DMS114 treated with DMSO at 0.1 percent for 48 hours (cell line): ENCODE results near the gene IGFBP2.

Experiments used
- DNase-seq: peaks from one replicate; lab custom pipeline; 2025; ENCODE audit not compliant: unreplicated experiment; lab: John Stamatoyannopoulos, UW

IGFBP2 gene

GRCh38 chr2:216661639-216662375, 28.6 kb downstream of the IGFBP2 start:
- DNase-seq, result no peak

- no peak for DNase-seq
Observed at GRCh38 chr2:216663106-216663505, 29.9 kb downstream of the IGFBP2 start.

DNA sequence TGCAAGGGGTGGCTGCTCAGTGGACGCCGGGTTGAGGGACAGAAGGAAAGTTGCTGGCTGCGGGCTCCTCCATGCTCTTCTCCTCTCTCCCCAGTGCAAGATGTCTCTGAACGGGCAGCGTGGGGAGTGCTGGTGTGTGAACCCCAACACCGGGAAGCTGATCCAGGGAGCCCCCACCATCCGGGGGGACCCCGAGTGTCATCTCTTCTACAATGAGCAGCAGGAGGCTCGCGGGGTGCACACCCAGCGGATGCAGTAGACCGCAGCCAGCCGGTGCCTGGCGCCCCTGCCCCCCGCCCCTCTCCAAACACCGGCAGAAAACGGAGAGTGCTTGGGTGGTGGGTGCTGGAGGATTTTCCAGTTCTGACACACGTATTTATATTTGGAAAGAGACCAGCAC, 30.6 kb downstream of the IGFBP2 start:
- DNase-seq, result no peak

DNA sequence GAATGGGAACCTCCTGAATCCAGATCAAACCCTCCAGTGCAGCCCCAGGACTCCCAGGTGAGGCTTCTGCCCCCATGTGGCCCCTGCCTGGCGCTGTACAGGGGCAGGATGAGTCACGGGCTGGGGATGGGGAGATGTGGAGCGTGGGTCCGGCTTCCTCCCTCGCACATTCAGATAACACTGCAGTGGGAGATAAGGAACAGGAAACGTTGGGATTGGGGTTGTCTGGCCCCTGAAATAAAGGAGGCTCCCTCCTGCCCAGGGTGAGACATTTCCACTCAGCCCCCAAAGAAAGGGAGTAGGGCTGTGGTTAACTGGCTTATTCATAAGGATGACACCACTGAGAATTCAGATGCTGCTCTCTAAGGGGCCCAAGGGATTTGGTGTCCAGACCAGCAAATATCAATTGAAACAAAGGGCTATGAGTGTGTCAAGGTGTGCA, 31.4 kb downstream of the IGFBP2 start:
- no peak for DNase-seq

GRCh38 chr2:216665242-216665641, 32.0 kb downstream of the IGFBP2 start:
- no peak for DNase-seq

GRCh38 chr2:216665717-216666116, 32.5 kb downstream of the IGFBP2 start:
- no peak for DNase-seq

- DNase-seq, result peak; percentile 38
Observed at GRCh38 chr2:216666461-216667233, 33.4 kb downstream of the IGFBP2 start.

GRCh38 chr2:216670266-216671080, 37.3 kb downstream of the IGFBP2 start:
- DNase-seq, result no peak

DNA sequence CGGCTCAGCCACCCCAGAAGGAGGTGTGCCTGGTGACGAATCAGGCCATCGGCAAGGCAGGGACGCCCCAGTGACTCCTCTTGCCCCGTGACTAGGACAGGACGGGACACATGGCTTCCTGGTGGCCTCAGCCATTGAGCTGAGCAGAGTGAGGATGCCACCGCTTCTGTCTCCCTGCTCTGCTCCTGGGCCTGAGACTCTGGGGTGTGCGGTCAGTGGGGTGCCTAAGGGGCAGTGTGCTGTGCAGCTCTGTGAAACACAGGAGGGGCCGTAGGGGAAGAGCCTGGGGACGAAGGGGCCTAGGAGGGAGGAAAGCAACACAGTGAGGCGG, 37.8 kb downstream of the IGFBP2 start:
- DNase-seq, result no peak

DNA sequence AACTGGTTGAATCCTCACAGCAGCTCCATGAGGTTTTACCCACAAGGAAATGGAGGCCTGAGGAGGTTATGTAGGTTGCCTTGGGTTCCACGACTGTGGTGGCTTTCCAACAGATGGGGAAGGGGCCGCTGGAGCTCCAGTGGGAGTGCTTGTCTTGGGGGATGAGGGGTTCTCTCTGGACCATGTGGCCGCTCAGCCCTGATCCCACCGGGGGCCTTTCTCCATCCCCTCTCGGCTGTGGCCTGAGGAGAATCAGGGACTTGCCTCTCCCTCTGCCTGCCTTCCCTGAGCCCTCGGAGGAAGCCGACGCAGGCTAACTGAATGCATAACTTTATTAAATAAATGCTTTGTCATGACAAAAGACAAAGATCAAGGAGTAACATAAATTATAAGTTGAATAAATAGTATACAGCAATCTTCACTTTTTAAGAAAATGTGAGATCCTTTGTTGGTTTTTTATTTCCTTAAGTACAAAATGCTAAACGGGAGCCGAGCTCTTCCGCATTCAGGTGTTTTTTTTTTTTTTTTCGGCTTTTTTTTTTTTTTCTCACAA, 38.6 kb downstream of the IGFBP2 start:
- DNase-seq, result no peak

GRCh38 chr2:216672466-216672865, 39.2 kb downstream of the IGFBP2 start:
- DNase-seq, result no peak

- no peak for DNase-seq
Observed at GRCh38 chr2:216673021-216673420, 39.8 kb downstream of the IGFBP2 start.

GRCh38 chr2:216673609-216674008, 40.4 kb downstream of the IGFBP2 start:
- DNase-seq, result no peak

DNA sequence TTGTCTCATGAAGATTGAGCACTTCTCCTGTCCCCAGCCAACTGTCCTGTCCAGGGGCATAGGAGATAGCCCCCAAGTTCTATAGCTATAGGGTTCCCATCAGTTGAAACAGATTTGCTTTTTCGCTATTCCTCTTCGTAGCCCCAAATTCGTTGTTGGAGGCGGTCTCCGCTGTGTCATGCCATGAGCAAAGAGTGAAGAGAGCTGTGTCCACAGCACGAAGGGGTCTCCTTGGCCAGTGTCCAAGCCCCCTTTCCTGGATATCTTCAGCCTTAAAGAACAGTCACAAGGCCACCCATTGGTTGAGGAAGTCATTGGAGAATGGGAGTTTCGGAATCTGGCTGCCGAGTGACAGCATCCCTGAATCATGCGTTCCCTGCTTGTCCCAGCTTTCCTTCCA, 41.2 kb downstream of the IGFBP2 start:
- DNase-seq, result no peak

DNA sequence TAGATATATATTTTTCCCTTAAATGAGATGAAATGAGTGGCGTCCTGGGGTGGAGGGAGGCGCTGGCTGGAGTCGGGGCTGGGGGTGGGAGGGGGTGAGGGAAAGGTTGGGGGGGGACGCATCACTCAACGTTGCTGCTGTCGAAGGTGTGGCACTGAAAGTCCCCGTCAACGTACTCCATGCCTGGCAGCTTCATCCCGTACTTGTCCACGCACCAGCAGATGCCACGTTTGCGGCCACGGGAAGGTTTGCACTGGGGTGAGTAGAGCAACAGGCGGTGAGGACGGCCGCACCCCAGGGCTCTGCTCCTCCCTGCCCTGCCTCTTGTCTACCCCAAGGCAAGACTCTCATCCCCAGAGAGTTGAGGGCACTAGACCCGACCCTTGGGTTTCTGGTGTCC, 43.4 kb downstream of the IGFBP2 start:
- DNase-seq, result no peak

- no peak for DNase-seq
Observed at GRCh38 chr2:216677439-216678097, 44.3 kb downstream of the IGFBP2 start.

GRCh38 chr2:216678098-216678465, 44.9 kb downstream of the IGFBP2 start:
- DNase-seq, result no peak

DNA sequence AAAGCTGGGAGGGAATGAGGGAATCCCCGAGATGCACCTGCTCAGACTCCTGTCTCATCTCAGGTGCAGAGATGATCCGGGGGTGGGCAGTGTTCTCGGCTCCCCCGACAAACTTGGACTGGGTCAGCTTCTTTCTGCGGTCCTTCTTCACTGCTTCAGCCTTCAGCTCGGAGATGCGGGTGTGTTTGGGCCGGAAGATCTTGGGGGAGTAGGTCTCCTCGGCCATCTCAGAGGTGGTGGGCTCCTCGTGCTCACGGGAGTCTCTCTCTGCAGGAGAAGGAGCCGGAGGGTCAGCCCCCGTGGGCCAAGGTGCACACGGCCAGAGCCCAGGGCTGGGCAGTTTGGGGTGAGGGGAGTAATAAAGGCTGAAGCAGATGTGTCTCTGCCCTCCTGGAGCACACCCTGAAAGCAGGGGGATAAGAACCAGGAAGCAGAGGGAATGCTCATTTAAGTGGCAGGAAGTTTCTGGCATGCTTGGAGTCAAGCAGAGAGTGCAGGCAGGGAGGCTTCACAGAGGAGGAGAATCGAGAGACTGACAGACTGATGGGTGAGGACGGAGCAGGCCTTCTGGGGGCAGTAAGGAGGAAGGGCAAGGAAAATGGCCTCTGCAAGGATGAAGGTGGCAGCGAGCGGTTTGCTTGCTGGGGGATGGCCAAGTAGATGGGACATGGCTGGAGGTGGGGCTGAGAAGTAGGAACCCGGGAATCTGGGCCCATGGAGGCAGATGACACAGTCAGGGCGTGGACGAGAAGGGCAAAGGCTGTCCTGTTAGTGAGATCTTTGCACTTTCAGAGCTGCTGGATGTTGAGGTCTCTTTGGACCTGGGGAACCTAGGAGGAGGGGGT, 45.8 kb downstream of the IGFBP2 start:
- no peak for DNase-seq

DNA sequence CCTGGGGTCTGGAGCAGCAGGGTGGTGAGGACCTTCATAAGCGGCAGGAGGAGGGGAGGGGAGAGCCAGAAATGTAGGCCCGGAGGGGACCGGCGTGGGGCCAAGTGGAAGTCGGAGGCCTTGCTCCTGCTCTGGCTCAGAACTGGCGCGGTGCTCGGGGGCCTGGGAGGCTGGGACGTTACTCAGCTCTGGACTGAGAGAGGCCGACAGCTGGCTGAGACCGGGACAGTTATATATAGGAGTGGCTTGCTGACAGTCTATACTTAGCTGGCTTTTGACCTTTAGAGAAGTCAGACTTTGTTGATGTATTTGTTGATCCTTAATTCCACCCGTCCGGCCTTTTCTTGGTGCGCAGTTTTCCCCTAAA, 46.4 kb downstream of the IGFBP2 start:
- DNase-seq, result no peak

- no peak for DNase-seq
Observed at GRCh38 chr2:216680951-216681629, 47.9 kb downstream of the IGFBP2 start.
